ENCODE data around the gene C1orf21.
"Not testable (repeated sequence)": the region's sequence is repeated elsewhere in the genome, so short reads cannot be mapped to it uniquely, and the experiment has no call there.

The C1orf21 gene

DNA sequence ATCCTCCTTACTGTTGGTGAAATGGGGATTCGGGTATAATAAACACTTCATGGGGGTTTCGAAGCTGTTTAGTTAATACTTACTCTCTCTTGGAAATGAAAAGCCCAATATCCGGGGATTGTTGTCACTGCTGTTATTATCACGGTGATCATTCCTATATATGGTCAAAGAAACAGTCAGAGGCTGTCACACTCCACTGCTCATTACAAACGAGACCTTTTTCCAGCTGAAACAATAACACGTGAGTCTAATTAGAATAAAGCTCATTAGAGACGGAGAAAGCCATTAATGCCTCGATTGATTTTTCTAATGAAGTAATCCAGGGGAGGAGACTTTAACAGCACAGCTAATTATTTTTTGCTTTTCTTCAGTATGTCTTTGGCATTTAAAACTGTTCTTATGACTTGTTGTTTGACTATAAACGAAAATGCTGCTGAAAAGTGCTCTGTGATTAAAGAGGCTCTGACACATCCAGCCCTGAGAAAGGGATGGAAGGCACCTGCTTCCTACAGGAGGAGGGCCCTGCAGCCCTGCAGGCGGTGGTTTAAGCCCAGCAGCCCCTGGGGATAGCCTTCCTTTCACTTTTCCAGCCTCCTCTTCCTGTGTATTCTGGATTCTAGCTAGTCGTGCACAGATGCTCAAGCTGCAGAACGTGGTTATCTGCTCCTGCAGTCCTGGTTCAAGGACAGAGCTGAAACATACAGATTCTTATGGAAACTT lies 224.2 kb downstream of the C1orf21 start:
- DNase-seq: peak; percentile 99

DNA sequence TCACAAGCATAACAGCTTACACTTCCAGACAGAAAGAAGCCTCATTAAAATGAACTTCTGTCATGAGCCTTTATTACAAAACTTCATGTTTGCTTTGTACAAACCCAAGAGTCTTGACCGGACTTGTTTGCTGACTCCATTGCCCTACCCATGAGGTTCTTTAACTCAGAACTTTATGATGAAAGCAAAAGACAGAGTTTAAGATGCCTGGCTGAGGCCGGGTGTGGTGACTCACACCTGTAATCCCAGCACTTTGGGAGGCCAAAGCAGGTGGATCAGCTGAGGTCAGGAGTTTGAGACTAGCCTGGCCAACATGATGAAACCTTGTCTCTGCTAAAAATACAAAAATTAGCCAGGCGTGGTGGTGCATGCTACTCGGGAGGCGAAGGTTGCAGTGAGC lies 225.4 kb downstream of the C1orf21 start:
- DNase-seq: not testable (repeated sequence)

DNA sequence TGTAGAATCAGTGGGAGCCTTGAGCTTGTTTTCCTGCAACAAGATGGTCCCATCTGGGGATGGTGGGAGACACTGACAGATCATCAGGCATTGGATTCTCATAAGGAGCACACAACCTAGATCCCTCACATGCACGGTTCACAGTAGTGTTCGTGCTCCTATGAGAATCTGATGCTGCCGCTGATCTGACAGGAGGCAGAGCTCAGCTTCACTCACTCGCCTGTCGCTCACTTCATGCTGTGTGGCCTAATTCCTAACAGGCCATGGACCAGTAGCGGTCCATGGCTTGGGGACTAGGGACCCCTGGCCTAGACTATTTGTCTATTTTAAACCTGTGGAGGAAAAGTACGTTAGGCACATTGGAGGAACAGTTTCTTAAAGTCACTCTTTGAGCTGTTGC lies 227.8 kb downstream of the C1orf21 start:
- no peak for DNase-seq

DNA sequence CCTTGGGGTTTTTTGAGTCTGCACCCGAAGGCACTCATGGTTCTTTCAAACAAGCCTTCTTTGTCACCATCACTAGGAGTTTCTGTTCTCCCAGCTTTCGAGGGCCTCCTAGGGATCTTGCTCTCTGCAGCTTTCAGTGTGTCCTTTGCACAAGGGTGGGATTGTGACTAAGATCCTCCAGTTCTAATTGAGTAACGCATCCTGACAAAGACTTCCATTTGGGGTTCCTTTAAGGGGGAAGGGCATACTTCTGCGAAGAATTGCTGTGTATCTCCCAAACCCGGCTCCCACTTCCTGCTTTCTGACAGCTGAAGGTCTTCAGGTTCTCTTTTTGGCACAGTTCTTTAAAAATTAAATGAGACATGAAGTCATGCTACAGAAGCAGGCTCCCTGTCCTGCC lies 228.5 kb downstream of the C1orf21 start:
- no peak for DNase-seq

DNA sequence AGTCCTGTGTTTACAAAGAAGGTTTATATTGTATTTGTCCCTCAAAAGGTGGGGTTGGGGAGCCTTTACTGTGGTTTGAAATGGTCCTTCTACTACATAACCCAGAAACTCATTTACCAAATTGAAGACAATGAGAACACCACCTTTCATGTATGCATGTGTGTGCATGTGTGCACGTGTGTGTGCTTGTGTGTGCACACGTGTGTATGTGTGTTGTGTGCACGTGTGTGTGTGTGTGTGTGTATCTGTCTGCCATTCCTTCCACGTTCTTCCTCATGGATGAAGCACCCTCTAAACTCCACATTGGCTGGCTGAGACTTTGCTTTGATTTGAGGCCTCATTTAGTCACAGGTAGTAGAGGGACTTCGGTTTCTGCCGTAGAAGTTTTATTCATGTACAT lies 229.7 kb downstream of the C1orf21 start:
- DNase-seq: no peak

DNA sequence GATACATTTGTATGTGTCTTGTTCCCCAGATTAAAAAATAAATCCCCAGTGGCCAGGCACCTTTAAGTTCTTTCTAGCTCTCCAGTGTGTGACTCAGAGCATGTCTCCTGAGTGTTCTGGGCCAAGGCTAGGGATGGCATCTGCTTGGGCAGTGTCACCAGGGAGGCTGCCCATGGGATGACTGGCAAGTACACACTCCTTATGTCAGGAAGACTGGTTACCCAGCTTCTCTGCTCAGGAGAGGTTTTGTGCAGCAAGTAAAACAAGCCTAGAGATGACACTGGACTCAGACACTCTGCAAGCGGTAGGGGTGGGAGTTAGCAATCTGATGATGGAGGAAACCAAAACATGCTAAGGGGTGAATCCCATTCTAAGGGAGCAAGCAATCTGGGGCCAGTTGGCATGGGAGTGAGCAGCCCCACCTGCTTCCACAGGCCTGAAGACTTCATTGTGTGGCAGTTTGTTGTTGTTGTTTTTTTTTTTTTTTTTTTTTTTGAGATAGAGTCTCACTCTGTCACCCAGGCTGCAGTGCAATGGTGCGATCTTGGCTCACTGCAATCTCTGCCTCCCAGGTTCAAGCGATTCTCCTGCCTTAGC lies 230.7 kb downstream of the C1orf21 start:
- DNase-seq: no peak

DNA sequence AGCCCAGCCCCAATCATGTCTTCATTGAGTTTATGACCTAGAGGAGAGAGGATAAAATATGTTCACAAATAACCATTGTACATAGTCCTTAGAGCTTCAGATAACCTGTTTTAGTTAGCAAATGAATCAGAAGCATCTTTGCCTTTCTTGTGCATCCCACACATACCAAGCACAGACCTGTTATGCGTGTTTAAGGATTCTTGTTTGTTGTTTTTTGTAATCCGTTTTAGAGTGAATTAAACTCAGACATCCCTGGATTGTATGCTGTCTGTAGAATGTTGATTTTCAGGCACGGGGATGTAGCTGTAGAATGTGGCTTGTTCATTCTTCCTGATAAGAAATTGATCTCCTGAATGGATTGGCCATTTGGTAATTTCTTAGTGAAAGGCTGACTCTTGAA lies 232.0 kb downstream of the C1orf21 start:
- DNase-seq: no peak

DNA sequence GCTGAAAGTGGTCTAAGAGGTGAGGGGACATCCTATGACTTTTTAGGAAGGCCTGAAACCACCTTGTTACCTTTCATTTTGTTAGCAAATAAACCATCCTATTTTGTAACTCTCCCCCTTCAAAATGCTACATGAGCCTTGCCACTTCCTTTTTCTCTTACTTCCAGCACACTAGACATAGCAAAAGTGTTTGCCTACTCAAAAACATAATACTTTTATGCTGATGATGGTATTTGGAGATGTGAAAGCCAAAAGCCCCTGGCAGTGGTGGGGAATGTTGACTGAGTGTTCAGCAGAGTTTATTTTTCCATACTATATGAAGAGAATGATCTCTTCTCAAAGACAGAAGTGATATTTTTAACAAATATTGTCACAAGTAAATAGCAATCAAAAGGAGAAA lies 233.6 kb downstream of the C1orf21 start:
- DNase-seq: no peak

DNA sequence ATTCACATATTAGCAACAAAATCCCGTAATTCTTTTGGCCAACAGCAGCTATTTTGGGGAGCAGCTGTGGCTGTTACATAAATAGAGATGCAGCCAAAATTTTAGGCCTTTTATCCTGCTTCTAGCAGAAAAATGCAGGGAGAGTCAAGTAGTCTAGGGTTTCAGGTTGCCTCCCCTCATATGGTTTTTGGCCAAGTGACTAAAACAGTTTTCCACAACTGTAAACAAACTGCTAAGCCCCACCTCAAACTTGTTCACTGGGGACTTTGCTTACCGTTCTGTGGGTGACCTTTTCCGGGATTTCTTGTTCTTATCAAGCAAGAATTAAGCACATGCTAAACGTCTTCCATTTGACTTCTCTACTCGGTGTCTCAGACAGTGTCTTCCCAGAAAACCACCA lies 234.4 kb downstream of the C1orf21 start:
- DNase-seq: no peak

DNA sequence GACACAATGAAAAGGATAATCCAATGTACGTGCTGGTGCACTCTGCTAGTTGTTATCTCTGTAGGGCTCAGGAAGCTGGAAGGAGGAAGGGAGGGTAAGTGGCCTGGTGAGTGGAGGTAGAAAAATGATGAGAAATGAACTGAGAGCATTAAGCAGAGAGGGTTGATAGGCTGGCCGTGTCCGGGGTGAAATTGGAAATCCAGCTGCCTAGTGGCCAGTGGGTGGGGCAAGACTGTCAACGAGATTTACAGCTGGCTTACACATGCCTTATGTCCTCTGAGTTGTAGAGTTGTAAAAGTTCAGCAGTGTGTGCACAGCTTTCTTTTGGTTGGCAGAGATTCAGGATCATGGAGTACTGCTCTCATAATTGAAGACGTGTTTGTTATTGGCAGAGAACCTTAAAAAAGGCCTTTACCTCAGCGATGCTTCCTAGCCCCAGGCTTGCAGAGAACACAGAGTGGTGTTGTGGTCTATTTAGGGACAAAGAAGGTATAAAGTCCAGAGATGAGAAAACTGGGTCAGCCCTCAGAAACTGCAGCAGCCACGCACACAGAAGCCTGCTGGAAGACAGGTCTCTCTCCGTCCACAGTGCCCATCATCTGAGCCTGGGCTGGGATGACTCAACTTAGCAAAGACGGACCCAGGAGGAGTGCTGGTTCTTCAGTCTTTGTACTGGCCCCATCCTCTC lies 235.5 kb downstream of the C1orf21 start:
- no peak for DNase-seq

DNA sequence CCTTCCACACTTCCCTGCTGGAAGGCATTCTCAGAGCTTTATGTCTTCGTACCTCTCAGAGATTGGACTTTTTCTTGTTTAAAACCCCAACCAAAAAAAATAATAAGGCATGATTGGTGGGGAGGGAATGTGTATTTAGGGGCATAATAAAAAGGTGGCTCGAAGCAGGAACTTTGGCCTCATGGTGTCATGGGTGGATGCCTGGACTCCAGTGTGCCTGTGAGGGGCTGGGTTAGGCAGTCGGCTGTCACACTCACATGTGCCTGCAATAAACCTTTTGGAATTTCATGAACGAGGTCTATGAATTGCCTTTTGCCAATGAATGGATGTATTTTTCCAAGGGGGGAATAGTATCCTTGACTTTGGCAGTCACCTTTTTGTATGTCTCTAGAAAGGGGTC lies 236.6 kb downstream of the C1orf21 start:
- no peak for DNase-seq

DNA sequence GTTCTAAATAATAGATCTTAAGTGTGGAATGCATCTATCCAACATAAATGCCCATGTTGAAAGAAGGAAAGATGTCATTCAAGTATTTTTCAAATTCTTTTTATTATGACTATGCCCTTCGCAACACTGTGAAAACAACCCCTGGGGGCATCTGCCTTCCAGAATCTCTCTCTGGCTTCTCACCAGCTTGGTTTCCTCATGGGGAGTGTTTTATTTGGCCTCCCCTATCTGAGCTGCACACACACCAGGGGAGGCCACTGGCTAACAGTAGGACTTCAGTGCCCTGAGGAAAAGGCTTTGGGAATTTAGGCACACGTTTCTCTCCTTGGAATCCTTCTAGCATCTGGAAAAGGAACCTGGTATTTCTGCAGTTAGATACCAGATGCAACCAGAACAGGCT lies 237.2 kb downstream of the C1orf21 start:
- no peak for DNase-seq

DNA sequence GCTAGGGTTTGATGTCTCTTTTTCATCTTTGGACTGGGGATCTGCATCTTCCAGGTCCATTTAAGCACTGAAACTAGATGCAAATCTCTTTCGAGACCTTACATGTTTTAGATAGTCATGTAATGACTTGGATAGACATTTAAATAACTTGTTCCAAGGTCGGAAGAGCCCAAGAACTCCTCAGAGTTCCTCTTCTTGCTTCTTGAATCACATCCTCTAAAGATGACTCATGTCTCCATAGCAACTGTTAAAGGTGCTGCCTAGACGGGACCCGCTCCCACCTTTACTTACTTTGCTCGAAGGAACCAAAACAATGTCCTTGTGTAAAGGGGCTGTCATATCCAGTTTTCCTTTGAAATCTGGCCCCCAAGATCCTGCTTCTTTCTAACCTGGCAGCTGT lies 237.8 kb downstream of the C1orf21 start:
- no peak for DNase-seq

DNA sequence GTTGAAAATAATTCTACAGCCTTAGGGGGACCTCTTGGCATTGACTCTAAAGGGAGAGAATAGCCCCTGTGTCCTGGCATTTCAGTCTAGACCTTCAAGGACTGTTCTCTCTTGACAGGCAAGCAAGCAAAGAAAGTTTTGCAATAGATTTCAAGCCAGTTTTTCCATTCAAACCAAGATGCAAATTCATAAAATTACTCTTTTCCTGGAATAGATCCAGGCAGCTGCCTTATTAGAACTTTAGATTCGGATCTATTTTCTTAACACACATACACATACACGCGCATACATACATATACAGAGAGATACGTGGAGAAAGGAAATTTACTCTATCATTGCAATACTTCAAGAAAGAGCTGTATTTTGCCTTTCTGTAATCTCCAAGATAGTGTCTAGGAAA lies 238.4 kb downstream of the C1orf21 start:
- no peak for DNase-seq

DNA sequence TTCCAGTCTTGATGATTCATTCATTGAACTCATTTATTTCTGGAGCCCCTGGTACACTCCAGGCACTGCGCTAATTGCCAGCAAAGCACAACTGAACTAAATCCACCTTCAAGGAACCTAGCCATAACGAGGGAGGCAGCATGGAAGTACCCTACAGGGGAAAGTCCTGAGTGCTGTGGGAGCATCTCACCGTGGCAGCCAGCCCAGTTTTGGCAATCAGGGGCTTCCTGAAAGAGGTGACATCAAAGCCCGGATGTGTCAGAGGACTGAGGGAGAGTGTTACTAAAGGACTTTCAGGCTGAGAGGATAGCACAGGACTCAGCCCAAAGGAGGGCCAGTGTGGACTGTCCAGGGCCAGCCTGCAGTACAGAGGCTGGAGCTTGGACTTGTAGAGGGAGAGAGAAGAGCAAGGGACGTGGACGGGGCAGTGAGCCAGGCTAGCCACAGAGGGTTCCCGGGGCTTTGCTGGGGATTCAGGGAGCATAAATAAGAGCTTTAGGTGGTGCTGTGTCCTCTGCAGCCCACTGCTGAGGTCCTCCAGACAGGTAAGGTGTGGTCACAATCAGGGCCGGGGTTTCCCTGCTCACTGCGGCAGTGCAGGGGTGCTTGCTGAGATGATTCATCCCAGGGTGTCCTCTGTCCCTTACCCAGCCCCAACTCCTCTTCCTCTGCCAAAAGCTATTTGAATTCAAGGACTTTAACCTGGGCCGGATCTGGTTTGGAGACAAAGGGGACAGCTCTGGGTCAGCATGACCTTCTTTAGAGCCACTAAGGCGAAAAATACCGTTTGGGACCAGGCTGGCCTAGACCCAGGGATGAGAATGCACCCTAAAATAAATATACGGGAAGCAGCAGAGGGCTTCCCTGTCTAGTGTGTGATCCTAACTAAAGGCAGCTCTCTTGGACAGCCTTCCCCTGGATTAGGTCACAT lies 239.5 kb downstream of the C1orf21 start:
- DNase-seq: no peak

DNA sequence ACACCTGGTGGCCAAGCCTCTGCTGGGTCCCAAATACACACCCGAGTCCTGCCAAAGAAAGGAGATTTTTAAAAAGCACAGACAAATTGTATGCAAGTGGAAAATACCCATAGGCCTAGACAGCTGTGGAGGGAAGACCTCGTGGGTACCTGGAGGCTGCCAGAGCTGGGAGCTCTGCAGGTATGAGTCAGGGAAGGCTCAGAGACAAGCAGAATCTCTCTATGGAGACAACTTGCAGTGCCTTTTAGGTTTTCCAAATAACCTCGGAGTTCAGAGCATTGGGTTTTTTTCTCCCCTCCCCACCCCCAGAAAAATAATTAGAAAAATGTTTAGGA lies 240.1 kb downstream of the C1orf21 start:
- DNase-seq: no peak

DNA sequence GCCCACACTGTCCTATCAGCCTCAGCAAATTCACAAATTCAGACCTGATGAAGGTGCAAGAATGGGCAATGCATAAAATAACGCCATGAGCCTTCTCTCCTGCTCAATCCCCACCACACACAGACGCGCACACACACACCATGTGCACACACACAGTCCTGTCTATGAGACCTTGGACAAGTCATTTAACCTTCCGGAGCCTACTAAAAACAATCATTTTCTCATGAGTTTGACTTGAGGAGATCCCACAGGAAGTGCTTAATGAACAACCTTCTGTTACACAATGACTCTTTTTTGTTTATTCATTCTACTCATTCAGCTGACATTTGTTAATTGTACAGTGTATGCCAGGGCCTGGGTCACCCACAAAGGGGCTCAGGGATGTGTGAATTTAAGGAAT lies 242.4 kb downstream of the C1orf21 start:
- DNase-seq: no peak

DNA sequence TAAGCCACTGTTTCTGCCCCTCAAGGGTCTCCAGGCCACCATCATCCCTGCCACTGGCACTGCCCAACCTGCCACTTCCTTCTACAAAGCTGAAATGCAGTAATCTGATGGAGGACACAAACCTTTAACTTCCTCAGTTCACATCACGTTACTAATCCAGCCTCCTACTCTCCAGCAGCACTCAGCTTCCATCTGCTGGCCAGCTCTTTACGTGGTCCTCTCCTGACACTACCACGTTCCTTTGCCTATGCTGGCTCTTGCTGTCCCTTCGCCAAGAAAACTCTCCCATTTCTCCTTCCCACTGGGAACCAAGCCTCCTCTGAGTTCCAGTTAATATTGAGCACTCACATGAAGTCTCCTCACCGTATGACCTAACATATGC lies 243.8 kb downstream of the C1orf21 start:
- DNase-seq: no peak

DNA sequence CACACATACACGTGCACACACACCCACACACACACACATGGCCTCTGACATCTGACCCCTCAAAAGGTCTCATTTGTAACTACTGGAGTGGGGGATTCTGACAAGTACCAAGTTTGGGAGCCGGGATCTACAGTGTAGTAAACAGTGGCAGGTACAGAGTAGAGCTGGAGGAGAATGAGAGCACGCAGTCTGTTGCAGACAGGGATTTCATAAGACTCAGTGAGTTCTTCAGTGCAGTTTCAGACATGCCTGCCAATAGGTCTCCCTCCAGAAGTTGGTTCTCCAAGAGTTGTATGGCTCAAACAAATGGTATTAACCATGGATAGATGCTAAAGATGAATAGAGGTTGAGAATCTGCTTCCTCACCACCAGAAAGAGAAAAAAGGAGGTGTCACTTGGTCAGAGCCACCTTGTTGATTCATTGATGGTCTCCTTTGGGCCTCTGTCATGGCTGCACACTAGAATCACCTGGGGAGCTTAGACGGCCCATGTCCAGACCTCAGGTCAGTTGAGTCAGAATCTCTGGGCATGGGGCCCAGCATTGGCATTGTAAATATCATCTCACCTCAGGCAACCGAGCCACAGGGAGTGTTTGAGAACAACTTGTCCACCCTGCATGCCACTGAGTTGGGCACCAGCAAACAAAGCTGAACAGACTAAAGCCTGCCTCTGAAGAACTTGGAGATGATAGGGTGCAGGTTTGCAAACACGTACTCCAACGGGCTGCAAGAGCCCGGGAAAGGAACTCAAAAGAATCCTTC lies 245.8 kb downstream of the C1orf21 start:
- DNase-seq: no peak

DNA sequence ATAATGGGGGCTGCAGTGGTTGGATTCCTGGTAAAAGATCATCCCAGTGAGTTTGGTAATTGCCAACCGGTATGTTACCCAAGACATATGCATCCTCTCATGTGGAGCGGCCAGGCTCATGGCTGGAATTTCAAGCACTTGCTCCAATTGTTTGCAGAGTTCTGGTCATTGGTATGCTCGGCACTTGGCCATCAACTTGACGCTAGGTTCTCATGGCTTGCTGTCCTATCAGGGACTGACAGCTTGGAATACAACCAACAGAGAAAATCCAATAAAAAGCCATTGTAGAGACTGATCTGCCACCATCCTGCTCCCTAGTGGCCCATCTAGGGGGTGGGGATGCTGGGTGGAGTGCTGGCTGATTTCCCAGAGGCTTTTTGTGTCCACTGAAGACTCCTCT lies 247.0 kb downstream of the C1orf21 start:
- no peak for DNase-seq

DNA sequence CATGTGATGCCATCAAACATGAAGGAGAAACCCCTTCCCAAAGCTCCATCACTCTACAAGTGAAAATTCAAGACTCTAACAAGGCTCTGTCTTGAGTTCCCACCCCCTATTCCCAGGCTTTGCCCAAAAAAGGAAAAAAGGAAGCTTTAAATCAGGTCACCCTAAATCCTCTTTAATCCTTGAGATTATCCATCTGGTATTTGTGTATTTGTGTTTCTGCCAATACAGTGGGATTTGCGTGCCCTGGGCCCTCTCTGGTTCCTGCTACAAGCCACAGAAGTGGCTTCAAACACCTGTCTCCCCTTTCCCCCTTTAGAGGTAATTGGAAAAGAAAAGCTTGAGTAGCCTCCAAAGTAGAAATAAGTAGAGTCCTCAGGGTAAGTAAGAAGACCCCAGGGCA lies 247.5 kb downstream of the C1orf21 start:
- no peak for DNase-seq

DNA sequence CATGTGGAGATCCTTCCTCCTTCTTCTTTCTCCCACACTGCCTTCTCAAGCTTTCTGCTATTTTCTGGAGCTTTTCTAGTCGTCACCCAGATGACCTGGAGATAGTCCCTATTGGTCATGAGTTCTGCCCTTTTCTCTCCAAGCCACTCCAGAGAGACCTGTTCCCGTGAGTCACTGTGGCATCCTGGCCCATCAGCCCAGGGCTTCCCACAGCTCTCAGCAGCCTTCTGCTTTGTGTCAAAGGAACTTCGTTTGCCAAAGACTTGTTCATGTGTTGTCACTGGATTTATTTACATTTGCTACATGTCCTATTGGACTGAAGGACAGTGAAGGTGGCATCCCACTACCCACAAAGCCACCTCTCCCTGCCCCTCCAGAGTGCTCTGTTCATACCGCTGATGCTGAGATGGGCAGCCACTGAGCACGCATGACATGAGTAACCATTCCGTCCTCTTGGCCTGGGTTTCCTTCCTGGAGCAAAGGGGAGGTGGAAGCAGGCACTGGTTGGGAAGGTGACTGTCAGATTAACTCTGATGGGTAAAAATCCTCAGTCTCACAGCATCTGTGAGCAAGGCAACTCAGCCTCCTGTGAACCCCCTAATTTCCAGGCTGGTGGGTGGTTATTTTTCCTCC lies 248.6 kb downstream of the C1orf21 start:
- DNase-seq: no peak
